Camera-type eye (tissue), 1 donor: Measurements from ENCODE around the gene TREH. TPM values are rescaled to one million over a fixed set of nuclear protein-coding genes. Genes with fewer than 3 reads are reported as not detected.

Source experiments
- total RNA-seq: library from RNA; depleted of rRNA; stranded (reverse); fragments of >200 nt; gene quantifications from one replicate; pipeline ENCODE4 v1.2.3, GENCODE V29; 2014

TREH gene, protein sequence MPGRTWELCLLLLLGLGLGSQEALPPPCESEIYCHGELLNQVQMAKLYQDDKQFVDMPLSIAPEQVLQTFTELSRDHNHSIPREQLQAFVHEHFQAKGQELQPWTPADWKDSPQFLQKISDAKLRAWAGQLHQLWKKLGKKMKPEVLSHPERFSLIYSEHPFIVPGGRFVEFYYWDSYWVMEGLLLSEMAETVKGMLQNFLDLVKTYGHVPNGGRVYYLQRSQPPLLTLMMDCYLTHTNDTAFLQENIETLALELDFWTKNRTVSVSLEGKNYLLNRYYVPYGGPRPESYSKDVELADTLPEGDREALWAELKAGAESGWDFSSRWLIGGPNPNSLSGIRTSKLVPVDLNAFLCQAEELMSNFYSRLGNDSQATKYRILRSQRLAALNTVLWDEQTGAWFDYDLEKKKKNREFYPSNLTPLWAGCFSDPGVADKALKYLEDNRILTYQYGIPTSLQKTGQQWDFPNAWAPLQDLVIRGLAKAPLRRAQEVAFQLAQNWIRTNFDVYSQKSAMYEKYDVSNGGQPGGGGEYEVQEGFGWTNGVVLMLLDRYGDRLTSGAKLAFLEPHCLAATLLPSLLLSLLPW
- not detected for total RNA-seq

GRCh38 chr11:118679483-118679882 lies at the start of gene TREH:
TSS of gene TREH (minus strand) at chr11:118679650. CDS start at chr11:118679627, 23 bp downstream.

GRCh38 chr11:118607401-118608359 lies 71.8 kb downstream of the TREH start, which contains the start of gene PHLDB1:
TSS of gene PHLDB1 (plus strand) at chr11:118607615. CDS start at chr11:118613837, 6,222 bp downstream.

Other genes with a start within 250 kb of the TREH start
- 169 TPM for gene KMT2A, start 243.2 kb downstream of the TREH start, total RNA-seq
- gene TTC36, start 152.2 kb downstream of the TREH start, total RNA-seq: 2.5 TPM
- gene TMEM25, start 148.5 kb downstream of the TREH start, total RNA-seq: 40.6 TPM
- gene IFT46, start 113.7 kb downstream of the TREH start, total RNA-seq: 44.9 TPM
- gene ARCN1, start 107.2 kb downstream of the TREH start, total RNA-seq: 123 TPM
- 93.2 TPM for gene PHLDB1, start 72.0 kb downstream of the TREH start, total RNA-seq
- 293 TPM for gene DDX6, start 111.5 kb upstream of the TREH start, total RNA-seq
- gene CXCR5, start 204.2 kb upstream of the TREH start, total RNA-seq: not detected
- 24.8 TPM for gene BCL9L, start 246.3 kb upstream of the TREH start, total RNA-seq